ENCODE measurements around the gene KLHL29.

Gene KLHL29

GRCh38 chr2:23482188-23482587 lies 97.2 kb downstream of the KLHL29 start:
- H3K27me3 ChIP-seq (ENCODE audit: insufficient read depth, poor library complexity, severe bottlenecking), result peaks cover 6% of the 10 kb centered on the region
- no peak overlapping the region for H3K4me3 ChIP-seq (replicated peaks; ENCODE audit: insufficient read depth, low read length)
- no peak for DNase-seq (ENCODE audit: low read depth in 1 of 2, low spot score in 1 of 2)
- TF ChIP-seq GABPA (IDR thresholded peaks at IDR 0.05; ENCODE audit: low read depth) (no peak), CTCF (IDR thresholded peaks at IDR 0.05; ENCODE audit: insufficient read depth, low read length) (no peak), POLR2AphosphoS5 (IDR thresholded peaks at IDR 0.05; ENCODE audit: low read depth) (no peak), REST (IDR thresholded peaks at IDR 0.05; ENCODE audit: insufficient replicate concordance, low read depth) (no peak), SPI1 (IDR thresholded peaks at IDR 0.05; ENCODE audit: borderline replicate concordance, low read depth) (no peak)
- no peak overlapping the region for H3K27ac ChIP-seq (replicated peaks)

GRCh38 chr2:23482607-23483006 lies 97.6 kb downstream of the KLHL29 start:
- TF ChIP-seq CTCF (IDR thresholded peaks at IDR 0.05; ENCODE audit: insufficient read depth, low read length) (no peak), REST (IDR thresholded peaks at IDR 0.05; ENCODE audit: insufficient replicate concordance, low read depth) (no peak), SPI1 (IDR thresholded peaks at IDR 0.05; ENCODE audit: borderline replicate concordance, low read depth) (no peak), POLR2AphosphoS5 (IDR thresholded peaks at IDR 0.05; ENCODE audit: low read depth) (no peak), GABPA (IDR thresholded peaks at IDR 0.05; ENCODE audit: low read depth) (no peak)
- no peak for DNase-seq (ENCODE audit: low read depth in 1 of 2, low spot score in 1 of 2)
- no peak overlapping the region for H3K27ac ChIP-seq (replicated peaks)
- H3K27me3 ChIP-seq (ENCODE audit: insufficient read depth, poor library complexity, severe bottlenecking), result peaks cover 6% of the 10 kb centered on the region
- no peak overlapping the region for H3K4me3 ChIP-seq (replicated peaks; ENCODE audit: insufficient read depth, low read length)

GRCh38 chr2:23483791-23484190 lies 98.8 kb downstream of the KLHL29 start:
- Histone ChIP-seq H3K4me3 (replicated peaks; ENCODE audit: insufficient read depth, low read length) (no peak overlapping the region), H3K27me3 (ENCODE audit: insufficient read depth, poor library complexity, severe bottlenecking) (peaks cover 8% of the 10 kb centered on the region), H3K27ac (replicated peaks) (no peak overlapping the region)
- DNase-seq (ENCODE audit: low read depth in 1 of 2, low spot score in 1 of 2), result no peak
- TF ChIP-seq GABPA (IDR thresholded peaks at IDR 0.05; ENCODE audit: low read depth) (no peak), SPI1 (IDR thresholded peaks at IDR 0.05; ENCODE audit: borderline replicate concordance, low read depth) (no peak), CTCF (IDR thresholded peaks at IDR 0.05; ENCODE audit: insufficient read depth, low read length) (no peak), POLR2AphosphoS5 (IDR thresholded peaks at IDR 0.05; ENCODE audit: low read depth) (no peak), REST (IDR thresholded peaks at IDR 0.05; ENCODE audit: insufficient replicate concordance, low read depth) (no peak)

Measured in HL-60 (cell line).